ENCODE results near the gene ROR2. TPM values are rescaled to one million over a fixed set of nuclear protein-coding genes. Genes with fewer than 3 reads are reported as not detected.

Gene ROR2
- total and polyA plus RNA-seq, 10 donors: 0.65 to 15.6 (median 6.0) TPM

GRCh38 chr9:91840882-91841281, 109.1 kb downstream of the ROR2 start:
- WGBS, 5 donors: 86 to 95% (median 92%) methylated on average over 6 of the region's 6 CpGs
- Histone ChIP-seq H3K4me3 (no peak overlapping the region), H3K27ac (no peak overlapping the region), H3K27me3 (replicated peaks in 1 of 7) (peaks cover 0 to 37% (median 0%) of the 10 kb centered on the region in 7 donors), H3K36me3 (no peaks in the 10 kb centered on the region), H3K4me1 (peaks cover 0 to 30% (median 10%) of the 10 kb centered on the region in 6 donors), H3K9me3 (no peaks in the 10 kb centered on the region)
- no peak for DNase-seq
- TF ChIP-seq POLR2AphosphoS5 (IDR thresholded peaks at IDR 0.05) (no peak), POLR2A (IDR thresholded peaks at IDR 0.05) (no peak)
- TF ChIP-seq, protein P1, sequence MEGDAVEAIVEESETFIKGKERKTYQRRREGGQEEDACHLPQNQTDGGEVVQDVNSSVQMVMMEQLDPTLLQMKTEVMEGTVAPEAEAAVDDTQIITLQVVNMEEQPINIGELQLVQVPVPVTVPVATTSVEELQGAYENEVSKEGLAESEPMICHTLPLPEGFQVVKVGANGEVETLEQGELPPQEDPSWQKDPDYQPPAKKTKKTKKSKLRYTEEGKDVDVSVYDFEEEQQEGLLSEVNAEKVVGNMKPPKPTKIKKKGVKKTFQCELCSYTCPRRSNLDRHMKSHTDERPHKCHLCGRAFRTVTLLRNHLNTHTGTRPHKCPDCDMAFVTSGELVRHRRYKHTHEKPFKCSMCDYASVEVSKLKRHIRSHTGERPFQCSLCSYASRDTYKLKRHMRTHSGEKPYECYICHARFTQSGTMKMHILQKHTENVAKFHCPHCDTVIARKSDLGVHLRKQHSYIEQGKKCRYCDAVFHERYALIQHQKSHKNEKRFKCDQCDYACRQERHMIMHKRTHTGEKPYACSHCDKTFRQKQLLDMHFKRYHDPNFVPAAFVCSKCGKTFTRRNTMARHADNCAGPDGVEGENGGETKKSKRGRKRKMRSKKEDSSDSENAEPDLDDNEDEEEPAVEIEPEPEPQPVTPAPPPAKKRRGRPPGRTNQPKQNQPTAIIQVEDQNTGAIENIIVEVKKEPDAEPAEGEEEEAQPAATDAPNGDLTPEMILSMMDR (IDR thresholded peaks at IDR 0.05 in 8 of 11, conservative IDR thresholded peaks at IDR 0.05 in 3 of 11): no peak
- intact Hi-C loops (cut with DNase I; ENCODE audit: low total_unique reads): no loop called here

GRCh38 chr9:91840469-91840868, 109.6 kb downstream of the ROR2 start:
- WGBS, 5 donors: 84 to 94% (median 90%) methylated on average over 7 to 8 of the region's 8 CpGs
- Histone ChIP-seq H3K4me1 (peaks cover 0 to 30% (median 10%) of the 10 kb centered on the region in 6 donors), H3K36me3 (no peaks in the 10 kb centered on the region), H3K27ac (no peak overlapping the region), H3K27me3 (replicated peaks in 1 of 7) (peaks cover 0 to 37% (median 0%) of the 10 kb centered on the region in 7 donors), H3K4me3 (no peak overlapping the region), H3K9me3 (no peaks in the 10 kb centered on the region)
- peak; percentile 23 for DNase-seq
- intact Hi-C loops (cut with DNase I; ENCODE audit: low total_unique reads): no loop called here
- TF ChIP-seq, protein P1 (IDR thresholded peaks at IDR 0.05 in 8 of 11, conservative IDR thresholded peaks at IDR 0.05 in 3 of 11): no peak

GRCh38 chr9:91839926-91840465, 110.0 kb downstream of the ROR2 start:
- H3K27me3 ChIP-seq (replicated peaks in 1 of 7): peaks cover 0 to 36% (median 0%) of the 10 kb centered on the region in 7 donors
- H3K27ac ChIP-seq: peak overlapping the region in 3 of 8 donors; percentile 15 to 45 (median 20)
- no peak for TF ChIP-seq POLR2A (IDR thresholded peaks at IDR 0.05)
- H3K4me1 ChIP-seq: peaks cover 0 to 30% (median 10%) of the 10 kb centered on the region in 6 donors
- intact Hi-C loops (cut with DNase I; ENCODE audit: low total_unique reads): no loop called here
- peak overlapping the region in 1 of 8 donors; percentile 19 for H3K4me3 ChIP-seq
- H3K9me3 ChIP-seq: no peaks in the 10 kb centered on the region
- DNase-seq: peak; percentile 62
- 47 to 65% (median 54%) methylated on average over 14 of the region's 14 CpGs for WGBS, 5 donors
- H3K36me3 ChIP-seq: no peaks in the 10 kb centered on the region

GRCh38 chr9:91837981-91838731, 111.9 kb downstream of the ROR2 start:
- Histone ChIP-seq H3K27ac (peak overlapping the region in 5 of 8 donors; percentile 10 to 60 (median 20)), H3K4me3 (no peak overlapping the region), H3K27me3 (replicated peaks in 1 of 7) (peaks cover 0 to 17% (median 0%) of the 10 kb centered on the region in 7 donors), H3K4me1 (peaks cover 0 to 15% (median 2%) of the 10 kb centered on the region in 6 donors), H3K36me3 (no peaks in the 10 kb centered on the region), H3K9me3 (no peaks in the 10 kb centered on the region)
- intact Hi-C loops (cut with DNase I; ENCODE audit: low total_unique reads): no loop called here
- peak; percentile 51 for DNase-seq
- WGBS, 5 donors: 63 to 83% (median 74%) methylated on average over 21 of the region's 21 CpGs
- TF ChIP-seq POLR2AphosphoS5 (IDR thresholded peaks at IDR 0.05) (no peak), POLR2A (IDR thresholded peaks at IDR 0.05) (no peak)
- TF ChIP-seq, protein P1 (IDR thresholded peaks at IDR 0.05 in 8 of 11, conservative IDR thresholded peaks at IDR 0.05 in 3 of 11): no peak
